GM12878 (cell line): ENCODE results near the gene ZFYVE19. TPM values are rescaled to one million over a fixed set of nuclear protein-coding genes. Genes with fewer than 3 reads are reported as not detected.

Source experiments
- NFYB ChIP-seq: IDR thresholded peaks from 2 replicates; pipeline ENCODE4 v1.6.1; 2011; ENCODE audit warnings: low read depth, mild to moderate bottlenecking, low read length, improper control_type of control experiment, moderate library complexity; ENCODE audit not compliant: insufficient read depth
- NKRF ChIP-seq: fragments of 450-650 bp; conservative IDR thresholded peaks from 2 replicates; pipeline ENCODE4 v1.6.1; 2017; ENCODE audit warnings: mild to moderate bottlenecking, moderate library complexity
- NRF1 ChIP-seq: conservative IDR thresholded peaks from 2 replicates; pipeline ENCODE4 v1.6.1; 2011; ENCODE audit warnings: mild to moderate bottlenecking, low read depth, low read length, improper control_type of control experiment
- TARDBP ChIP-seq: IDR thresholded peaks from 2 replicates; pipeline ENCODE4 v1.6.1; 2016; ENCODE audit warnings: borderline replicate concordance
- ZBTB40 ChIP-seq: fragments of 450-650 bp; IDR thresholded peaks from 2 replicates; pipeline ENCODE4 v1.6.1; 2016; ENCODE audit warnings: mild to moderate bottlenecking, moderate library complexity, borderline replicate concordance
- polyA plus RNA-seq, 11 experiments: library from polyadenylated mRNA; depleted of rRNA in 4 of 11; unstranded in 6 of 11; stranded (reverse) in 5 of 11; fragments of >200 nt; fragmentation: Nextera tagmentation in 4 of 11; fragmentation: Illumina TruSeq in 1 of 11; extraction: Ambion mirVana in 4 of 11; extraction: Trizol in 1 of 11; gene quantifications; 1 replicate in 1 of 11; 2 replicates in 10 of 11; pipeline versions ENCODE4 v1.2.1 to v1.2.3, GENCODE V29; 2011 to 2016; ENCODE audit warnings: inconsistent platforms in 2 of 11, missing spikeins in 2 of 11, low read depth in 1 of 11
- total RNA-seq, 4 experiments: library from RNA; depleted of rRNA in 3 of 4; stranded (reverse); fragments of >200 nt in 3 of 4; fragmentation: Illumina TruSeq in 1 of 4; extraction: Trizol in 1 of 4; gene quantifications; 2 replicates each; pipeline versions ENCODE4 v1.2.1 to v1.2.3, GENCODE V29; 2013 to 2021

Gene ZFYVE19
- total and polyA plus RNA-seq, 10 of the 15 experiments (the other 5 are each of a cell fraction or from before 2014, with no cell fraction given): 1.7 to 36.3 (median 17.0) TPM

GRCh38 chr15:40762919-40763800, 43.7 kb upstream of the ZFYVE19 start (continued):
- TF ChIP-seq NKRF (0 out of 2 replicates have a peak, but pooled peaks have one; percentile 17), TARDBP (no peak), NFYB (0 out of 2 replicates have a peak, but pooled peaks have one; percentile 15), NRF1 (peak; percentile 44; the same call in 1 of the 2 replicates), ZBTB40 (peak; percentile 13; the same call in 1 of the 2 replicates)
